Right lobe of liver (tissue), 6 donors: ENCODE data around the gene CCM2. TPM values are rescaled to one million over a fixed set of nuclear protein-coding genes. Genes with fewer than 3 reads are reported as not detected.

ENCODE experiments used
- ATAC-seq, 4 donors: fragments of 200-7000 bp; cut with Tn5 transposase; one replicate each; pipeline ENCODE4 v1.9.1; 2020; ENCODE audit warnings: mild to moderate bottlenecking in 4 of 4, moderate library complexity in 4 of 4
- DNase-seq, 3 donors: peaks; one replicate each; pipeline ENCODE4 v3.0.0-alpha.2; 2020
- H3K27ac ChIP-seq, 3 donors: fragments of 200-600 bp; one replicate each; pipeline ENCODE4 v1.8.0; 2022
- H3K27me3 ChIP-seq, 2 donors: fragments of 200-600 bp; one replicate each; pipeline ENCODE4 v1.8.0; 2022
- H3K36me3 ChIP-seq, 4 donors: fragments of 200-600 bp; sonication (generic) in 1 of 4; one replicate each; pipeline versions ENCODE4 v1.5.1 to v1.8.0; 2017 to 2022; ENCODE audit warnings: control low read depth in 1 of 4
- H3K4me1 ChIP-seq, 4 donors: fragments of 200-600 bp; sonication (generic) in 1 of 4; one replicate each; pipeline versions ENCODE4 v1.5.1 to v1.8.0; 2017 to 2022; ENCODE audit warnings: control low read depth in 1 of 4
- H3K4me3 ChIP-seq, 3 donors: fragments of 200-600 bp; one replicate each; pipeline ENCODE4 v1.8.0; 2022
- H3K9me3 ChIP-seq, 4 donors: fragments of 200-600 bp; sonication (generic) in 1 of 4; one replicate each; pipeline versions ENCODE4 v1.5.1 to v1.8.0; 2017 to 2022; ENCODE audit warnings: control low read depth in 1 of 4
- CTCF ChIP-seq, 4 donors: fragments of 200-600 bp in 3 of 4; fragments of 450-650 bp in 1 of 4; IDR thresholded peaks; one replicate each; pipeline versions ENCODE4 v1.5.1 to v1.8.0; 2016 to 2022; ENCODE audit warnings: antibody characterized with exemption in 4 of 4, mild to moderate bottlenecking in 2 of 4
- POLR2A ChIP-seq: fragments of 450-650 bp; IDR thresholded peaks from one replicate; pipeline ENCODE4 v1.6.1; 2017; ENCODE audit warnings: antibody characterized with exemption, mild to moderate bottlenecking
- WGBS: methylation state at CpG from one replicate; pipeline ENCODE4 v1.1.6; 2018; ENCODE audit warnings: low coverage, low lambda C conversion rate; ENCODE audit not compliant: insufficient coverage; ENCODE audit errors: missing lambda C conversion rate; 5-methylcytosine and 5-hydroxymethylcytosine counted together
- intact Hi-C, 2 donors: fragments of 100-400 bp; cut with DNase I; formaldehyde crosslinking; loops; one replicate each; pipeline versions ENCODE4 v1.11.2 to v1.14.1; 2022
- total RNA-seq, 6 experiments: library from RNA; depleted of rRNA in 2 of 6; stranded (reverse); fragments of >200 nt in 2 of 6; fragmentation: NEBNext Ultra II Directional in 3 of 6; extraction: Animal tissue kit (Norgen Biotek cat#: 25700) in 3 of 6; gene quantifications; one replicate each; pipeline versions ENCODE4 v1.1.0 to v1.2.4, GENCODE V29; 2016 to 2023
- donor health status: DM: no; HTN: yes; CAD: no.
- donor health status: DM: no; HTN: no; CAD: no.
- donor health status: DM: no; HTN: no; CAD: no.
- donor health status: DM: no; HTN: yes; CAD: no.
- donor health status: DM: no; HTN: yes; CAD: no.

CCM2 gene
- total RNA-seq, 6 experiments from 2014 or later = 29.4 to 70.7 (median 37.9) TPM

- no peak overlapping the region for H3K4me3 ChIP-seq
- H3K27ac ChIP-seq = no peak overlapping the region
- TF ChIP-seq CTCF (IDR thresholded peaks at IDR 0.05) (no peak), POLR2A (no peak)
- DNase-seq (no peak), ATAC-seq (no peak)
- intact Hi-C loops = no loop called here
- H3K4me1 ChIP-seq = no peaks in the 10 kb centered on the region
- H3K27me3 ChIP-seq = no peaks in the 10 kb centered on the region
- H3K36me3 ChIP-seq = peaks cover 0 to 51% (median 10%) of the 10 kb centered on the region in 4 donors
- no peaks in the 10 kb centered on the region for H3K9me3 ChIP-seq
- WGBS = 90% methylated on average over 5 of the region's 7 CpGs
Measured at GRCh38 chr7:45066409-45066808, 66.4 kb downstream of the CCM2 start.

GRCh38 chr7:45067582-45067981 lies 67.6 kb downstream of the CCM2 start:
- Histone ChIP-seq H3K9me3 (no peaks in the 10 kb centered on the region), H3K27me3 (no peaks in the 10 kb centered on the region), H3K4me1 (no peaks in the 10 kb centered on the region), H3K36me3 (peaks cover 0 to 62% (median 12%) of the 10 kb centered on the region in 4 donors), H3K27ac (no peak overlapping the region), H3K4me3 (no peak overlapping the region)
- TF ChIP-seq POLR2A (no peak), CTCF (IDR thresholded peaks at IDR 0.05) (no peak)
- DNase-seq = no peak
- ATAC-seq = no peak
- intact Hi-C loops = no loop called here
- WGBS = 92% methylated on average over 2 of the region's 3 CpGs

- no peak overlapping the region for H3K4me3 ChIP-seq
- no peaks in the 10 kb centered on the region for H3K27me3 ChIP-seq
- WGBS = 100% methylated on average over 2 of the region's 15 CpGs
- H3K4me1 ChIP-seq = no peaks in the 10 kb centered on the region
- H3K27ac ChIP-seq = no peak overlapping the region
- H3K9me3 ChIP-seq = no peaks in the 10 kb centered on the region
- peaks cover 0 to 70% (median 13%) of the 10 kb centered on the region in 4 donors for H3K36me3 ChIP-seq
- no peak for DNase-seq
- intact Hi-C loops = no loop called here
- ATAC-seq = peak in 1 of 4 donors; percentile 19
- TF ChIP-seq CTCF (IDR thresholded peaks at IDR 0.05) = no peak
- TF ChIP-seq POLR2A = no peak
Measured at GRCh38 chr7:45068236-45069023, 68.4 kb downstream of the CCM2 start.

GRCh38 chr7:45069444-45070253 lies 69.6 kb downstream of the CCM2 start:
- WGBS = 85% methylated on average over 5 of the region's 15 CpGs
- Histone ChIP-seq H3K36me3 (peaks cover 0 to 72% (median 12%) of the 10 kb centered on the region in 4 donors), H3K27me3 (no peaks in the 10 kb centered on the region), H3K4me1 (no peaks in the 10 kb centered on the region), H3K4me3 (no peak overlapping the region), H3K9me3 (no peaks in the 10 kb centered on the region), H3K27ac (no peak overlapping the region)
- TF ChIP-seq POLR2A (no peak), CTCF (IDR thresholded peaks at IDR 0.05) (no peak)
- DNase-seq (no peak), ATAC-seq (no peak)
- intact Hi-C loops = no loop called here
